A673 (cell line): Measurements from ENCODE around the gene ARPC1B. TPM values are rescaled to one million over a fixed set of nuclear protein-coding genes. Genes with fewer than 3 reads are reported as not detected.

ENCODE experiments used
- BruUV-seq: library from RNA; stranded (reverse); fragments of 400-500 nt; replicated peaks from 2 replicates; lab custom pipeline; 2021; lab: Mats Ljungman, UMichigan
- CTCF ChIA-PET: fragments of 300-600 bp; sonication (Branson Sonifier 250); formaldehyde crosslinking; loops from one replicate; lab custom pipeline; 2022; ENCODE audit warnings: antibody characterized with exemption; lab: Charles Lee
- POLR2A ChIA-PET: fragments of 300-600 bp; sonication (Branson Sonifier 250); formaldehyde crosslinking; loops from one replicate; lab custom pipeline; 2022; ENCODE audit warnings: antibody characterized with exemption; ENCODE audit not compliant: low non-redundant PET; lab: Charles Lee
- DNase-seq: peaks from one replicate; pipeline ENCODE4 v3.0.0-alpha.2; 2015; ENCODE audit warnings: low spot score
- H3K27ac ChIP-seq: fragments of 200-600 bp; sonication (generic); 2 replicates; pipeline ENCODE4 v1.5.1; 2016; ENCODE audit warnings: mixed run types, low read depth, mild to moderate bottlenecking, mixed read lengths, antibody characterized with exemption, low read length; ENCODE audit not compliant: poor library complexity, severe bottlenecking
- H3K27me3 ChIP-seq: fragments of 200-600 bp; sonication (generic); replicated peaks from 2 replicates; pipeline ENCODE4 v1.6.1; 2017; ENCODE audit warnings: mixed run types, low read depth, mild to moderate bottlenecking, mixed read lengths, antibody characterized with exemption, low read length; ENCODE audit not compliant: insufficient read depth, poor library complexity
- H3K36me3 ChIP-seq: fragments of 200-600 bp; sonication (generic); 2 replicates; pipeline ENCODE4 v1.6.1; 2016; ENCODE audit warnings: mixed run types, mild to moderate bottlenecking, mixed read lengths, antibody characterized with exemption, low read length; ENCODE audit not compliant: insufficient read depth, poor library complexity, severe bottlenecking
- H3K4me1 ChIP-seq: fragments of 200-600 bp; sonication (generic); 2 replicates; pipeline ENCODE4 v1.6.1; 2017; ENCODE audit warnings: mixed run types, mild to moderate bottlenecking, mixed read lengths, antibody characterized with exemption, low read length; ENCODE audit not compliant: insufficient read depth, poor library complexity, severe bottlenecking
- H3K4me3 ChIP-seq: fragments of 200-600 bp; sonication (generic); 2 replicates; pipeline ENCODE4 v1.5.1; 2016; ENCODE audit warnings: low read depth, mixed run types, mild to moderate bottlenecking, mixed read lengths, low read length; ENCODE audit not compliant: poor library complexity, severe bottlenecking
- H3K9me3 ChIP-seq: fragments of 200-600 bp; sonication (generic); 2 replicates; pipeline ENCODE4 v1.6.1; 2016; ENCODE audit warnings: mixed run types, low read depth, mild to moderate bottlenecking, mixed read lengths, antibody characterized with exemption, low read length; ENCODE audit not compliant: poor library complexity, severe bottlenecking
- CTCF ChIP-seq: fragments of 300-800, 200-600 bp; sonication (generic); conservative IDR thresholded peaks from 2 replicates; pipeline ENCODE4 v1.5.1; 2017; ENCODE audit warnings: low read depth, mild to moderate bottlenecking, antibody characterized with exemption, low read length, moderate library complexity, mixed read lengths
- EZH2 ChIP-seq: fragments of 200-600 bp; sonication (generic); IDR thresholded peaks from 2 replicates; pipeline ENCODE4 v1.6.1; 2017; ENCODE audit warnings: borderline replicate concordance, low read depth, mild to moderate bottlenecking, mixed read lengths, antibody characterized with exemption, low read length; ENCODE audit not compliant: poor library complexity, severe bottlenecking
- intact Hi-C: fragments of 100-400 bp; cut with micrococcal nuclease; formaldehyde crosslinking; loops from one replicate; pipeline ENCODE4 v1.10.0; 2022; ENCODE audit not compliant: unreplicated experiment
- total RNA-seq: library from RNA; stranded (reverse); gene quantifications from 2 replicates; pipeline ENCODE4 v1.2.3, GENCODE V29; 2021

Gene ARPC1B
- total RNA-seq, 1 experiment from 2014 or later = 29.9 TPM

GRCh38 chr7:99419323-99420021, 44.9 kb downstream of the ARPC1B start:
- Histone ChIP-seq H3K9me3 (no peaks in the 10 kb centered on the region), H3K27ac (no peak overlapping the region), H3K4me1 (no peaks in the 10 kb centered on the region), H3K36me3 (peaks cover 87% of the 10 kb centered on the region), H3K27me3 (no peaks in the 10 kb centered on the region), H3K4me3 (no peak overlapping the region)
- POLR2A ChIA-PET = no interaction called here
- TF ChIP-seq EZH2 (no peak), CTCF (no peak)
- intact Hi-C loops = no loop called here
- BruUV-seq = no TSS peak
- no peak for DNase-seq
- CTCF ChIA-PET = interaction anchor here (0.6 kb wide), 1 partner anchor 1922 kb away, joined by 5 read pairs; no protein-coding TSS in a partner anchor

GRCh38 chr7:99420213-99420612, 45.7 kb downstream of the ARPC1B start:
- H3K9me3 ChIP-seq = no peaks in the 10 kb centered on the region
- H3K4me1 ChIP-seq = no peaks in the 10 kb centered on the region
- BruUV-seq = no TSS peak
- no peaks in the 10 kb centered on the region for H3K27me3 ChIP-seq
- no peak overlapping the region for H3K4me3 ChIP-seq
- H3K27ac ChIP-seq = no peak overlapping the region
- TF ChIP-seq CTCF (no peak), EZH2 (no peak)
- POLR2A ChIA-PET = no interaction called here
- H3K36me3 ChIP-seq = peaks cover 84% of the 10 kb centered on the region
- intact Hi-C loops = no loop called here
- CTCF ChIA-PET = no interaction called here
- DNase-seq = no peak

GRCh38 chr7:99420986-99421385, 46.5 kb downstream of the ARPC1B start:
- TF ChIP-seq CTCF (no peak), EZH2 (no peak)
- BruUV-seq = no TSS peak
- H3K36me3 ChIP-seq = peaks cover 78% of the 10 kb centered on the region
- no peak for DNase-seq
- no peak overlapping the region for H3K27ac ChIP-seq
- intact Hi-C loops = no loop called here
- no peaks in the 10 kb centered on the region for H3K9me3 ChIP-seq
- no peaks in the 10 kb centered on the region for H3K27me3 ChIP-seq
- ChIA-PET POLR2A (no interaction called here), CTCF (no interaction called here)
- H3K4me1 ChIP-seq = no peaks in the 10 kb centered on the region
- H3K4me3 ChIP-seq = no peak overlapping the region
